OCI-LY3 (cell line): Measurements from ENCODE around the gene KCND1.

Source experiments
- H2AFZ ChIP-seq: fragments of 200-600, 300-600 bp; shearing (Covaris generic); 2 replicates; pipeline ENCODE4 v1.6.0; 2014; ENCODE audit warnings: antibody characterized with exemption, low read depth, low read length
- H3K27ac ChIP-seq: fragments of 200-600, 300-600 bp; sonication (generic); 2 replicates; pipeline ENCODE4 v1.5.1; 2014; ENCODE audit warnings: mild to moderate bottlenecking, low read length, moderate library complexity, mixed read lengths
- H3K27me3 ChIP-seq: fragments of 200-600, 300-600 bp; sonication (generic); 2 replicates; pipeline ENCODE4 v1.6.1; 2014; ENCODE audit warnings: low read depth, low read length, mixed read lengths
- H3K36me3 ChIP-seq: fragments of 200-600, 300-600 bp; sonication (generic); replicated peaks from 2 replicates; pipeline ENCODE3; 2014; ENCODE audit warnings: low read depth, low read length, mixed read lengths
- H3K4me1 ChIP-seq: fragments of 300-600, 200-600 bp; sonication (generic); 2 replicates; pipeline ENCODE4 v1.6.1; 2014; ENCODE audit warnings: low read length, mixed read lengths
- H3K4me2 ChIP-seq: fragments of 200-600, 300-600 bp; sonication (generic); 2 replicates; pipeline ENCODE4 v1.6.1; 2014; ENCODE audit warnings: low read length, mixed read lengths
- H3K4me3 ChIP-seq: fragments of 300-600, 200-600 bp; sonication (generic); 2 replicates; pipeline ENCODE4 v1.5.1; 2014; ENCODE audit warnings: antibody characterized with exemption, mild to moderate bottlenecking, low read length, moderate library complexity
- H3K79me2 ChIP-seq: fragments of 300-600, 200-600 bp; shearing (Covaris generic); 2 replicates; pipeline ENCODE4 v1.6.1; 2014; ENCODE audit warnings: mild to moderate bottlenecking, low read length, mixed read lengths
- H3K9ac ChIP-seq: fragments of 300-600, 200-600 bp; shearing (Covaris generic); 2 replicates; pipeline ENCODE4 v1.6.0; 2014; ENCODE audit warnings: mild to moderate bottlenecking, low read length, moderate library complexity
- H3K9me3 ChIP-seq: fragments of 200-600, 300-600 bp; shearing (Covaris generic); 2 replicates; pipeline ENCODE4 v1.6.1; 2014; ENCODE audit warnings: low read length, mixed read lengths; ENCODE audit not compliant: insufficient read depth
- H4K20me1 ChIP-seq: fragments of 200-600, 300-600 bp; sonication (generic); 2 replicates; pipeline ENCODE4 v1.6.1; 2016; ENCODE audit warnings: low read length, mixed read lengths; ENCODE audit not compliant: insufficient read depth
- CTCF ChIP-seq: fragments of 200-600, 300-600 bp; sonication (generic); IDR thresholded peaks from 2 replicates; pipeline ENCODE4 v1.5.1; 2014; ENCODE audit warnings: antibody characterized with exemption, low read length, low read depth
- EZH2phosphoT487 ChIP-seq: fragments of 200-600 bp; shearing (Covaris generic); IDR thresholded peaks from 2 replicates; pipeline ENCODE4 v1.6.1; 2018; ENCODE audit warnings: antibody characterized with exemption, mixed run types, low read depth

Gene KCND1

GRCh38 chrX:48937054-48937907 is 34.4 kb downstream of the KCND1 start:
- Histone ChIP-seq H3K9ac (peak overlapping the region; percentile 98), H3K4me1 (peaks cover 93% of the 10 kb centered on the region)

GRCh38 chrX:48936429-48937053 is 35.1 kb downstream of the KCND1 start:
- peaks cover 87% of the 10 kb centered on the region for H3K4me1 ChIP-seq
- H3K9me3 ChIP-seq = no peaks in the 10 kb centered on the region
- H3K9ac ChIP-seq = peak overlapping the region; percentile 98
- no peaks in the 10 kb centered on the region for H3K27me3 ChIP-seq
- peak overlapping the region; percentile 82 for H3K4me2 ChIP-seq
- TF ChIP-seq EZH2phosphoT487 (no peak), CTCF (no peak)
- H3K79me2 ChIP-seq = peaks cover 70% of the 10 kb centered on the region
- peaks cover 31% of the 10 kb centered on the region for H3K36me3 ChIP-seq
- H4K20me1 ChIP-seq = no peaks in the 10 kb centered on the region
- H2AFZ ChIP-seq = no peak overlapping the region
- peak overlapping the region; percentile 100 for H3K27ac ChIP-seq
- peak overlapping the region; percentile 58 for H3K4me3 ChIP-seq

More at GRCh38 chrX:48937054-48937907, 34.4 kb downstream of the KCND1 start:
- Histone ChIP-seq H3K79me2 (peaks cover 73% of the 10 kb centered on the region), H3K4me3 (peak overlapping the region; percentile 62), H3K27ac (peak overlapping the region; percentile 100), H3K36me3 (peaks cover 31% of the 10 kb centered on the region), H3K9me3 (no peaks in the 10 kb centered on the region), H3K27me3 (no peaks in the 10 kb centered on the region), H4K20me1 (no peaks in the 10 kb centered on the region), H3K4me2 (peak overlapping the region; percentile 85), H2AFZ (no peak overlapping the region)
- TF ChIP-seq EZH2phosphoT487 (peak; percentile 78; the same call in 1 of the 2 replicates), CTCF (peak; percentile 65)

- H3K9ac ChIP-seq = peak overlapping the region; percentile 98
- peak overlapping the region; percentile 100 for H3K27ac ChIP-seq
- H4K20me1 ChIP-seq = no peaks in the 10 kb centered on the region
- peaks cover 76% of the 10 kb centered on the region for H3K4me1 ChIP-seq
- H3K27me3 ChIP-seq = no peaks in the 10 kb centered on the region
- H2AFZ ChIP-seq = no peak overlapping the region
- no peaks in the 10 kb centered on the region for H3K9me3 ChIP-seq
- peak overlapping the region; percentile 92 for H3K4me2 ChIP-seq
- peaks cover 32% of the 10 kb centered on the region for H3K36me3 ChIP-seq
- H3K79me2 ChIP-seq = peaks cover 64% of the 10 kb centered on the region
- H3K4me3 ChIP-seq = peak overlapping the region; percentile 57; the same call in 1 of the 2 replicates
- TF ChIP-seq CTCF (no peak), EZH2phosphoT487 (no peak)
Observed at GRCh38 chrX:48935301-48935670, 36.4 kb downstream of the KCND1 start.
